Parathyroid adenoma (tissue), 2 donors: ENCODE measurements around the gene NUDT14.

Source experiments
- H2AFZ ChIP-seq: fragments of 300-600 bp; sonication (generic); one replicate; pipeline ENCODE4 v1.7.0; 2017; ENCODE audit warnings: antibody characterized with exemption, mild to moderate bottlenecking
- H3K27ac ChIP-seq: fragments of 300-600 bp; sonication (generic); one replicate; pipeline ENCODE4 v1.7.0; 2017
- H3K27me3 ChIP-seq: fragments of 300-600 bp; sonication (generic); one replicate; pipeline ENCODE4 v1.7.0; 2017; ENCODE audit warnings: low read length; ENCODE audit not compliant: control insufficient read depth, insufficient read depth
- H3K36me3 ChIP-seq: fragments of 300-600 bp; sonication (generic); one replicate; pipeline ENCODE4 v1.7.0; 2017; ENCODE audit warnings: low read length; ENCODE audit not compliant: control insufficient read depth, insufficient read depth
- H3K4me1 ChIP-seq: fragments of 300-600 bp; sonication (generic); one replicate; pipeline ENCODE4 v1.7.0; 2017; ENCODE audit warnings: control low read depth
- H3K4me2 ChIP-seq: fragments of 300-600 bp; sonication (generic); one replicate; pipeline ENCODE4 v1.7.0; 2017; ENCODE audit warnings: low read length
- H3K4me3 ChIP-seq: fragments of 300-600 bp; sonication (generic); one replicate; pipeline ENCODE4 v1.7.0; 2017; ENCODE audit warnings: low read depth, low read length
- H3K79me2 ChIP-seq: fragments of 300-600 bp; sonication (generic); one replicate; pipeline ENCODE4 v1.7.0; 2017; ENCODE audit warnings: control low read depth
- H3K9ac ChIP-seq: fragments of 300-600 bp; sonication (generic); one replicate; pipeline ENCODE4 v1.7.0; 2017; ENCODE audit warnings: mild to moderate bottlenecking
- H3K9me3 ChIP-seq: fragments of 300-600 bp; sonication (generic); one replicate; pipeline ENCODE4 v1.7.0; 2017; ENCODE audit warnings: low read length; ENCODE audit not compliant: control insufficient read depth
- CTCF ChIP-seq: fragments of 300-600 bp; sonication (generic); IDR thresholded peaks from one replicate; pipeline ENCODE4 v1.7.0; 2017; ENCODE audit warnings: antibody characterized with exemption, mild to moderate bottlenecking
- donor health status: primary hyperparathyroidism.

NUDT14 gene

GRCh38 chr14:105165761-105166485 is 15.2 kb downstream of the NUDT14 start:
- TF ChIP-seq CTCF, result no peak
- no peaks in the 10 kb centered on the region for H3K36me3 ChIP-seq
- H3K9me3 ChIP-seq, result no peaks in the 10 kb centered on the region
- H3K4me3 ChIP-seq, result no peak overlapping the region
- no peaks in the 10 kb centered on the region for H3K79me2 ChIP-seq
- H3K27me3 ChIP-seq, result no peaks in the 10 kb centered on the region
- H2AFZ ChIP-seq, result no peak overlapping the region
- no peak overlapping the region for H3K27ac ChIP-seq
- no peak overlapping the region for H3K4me2 ChIP-seq
- H3K9ac ChIP-seq, result no peak overlapping the region
- peaks cover 26% of the 10 kb centered on the region for H3K4me1 ChIP-seq

- no peak overlapping the region for H3K9ac ChIP-seq
- H3K4me2 ChIP-seq, result no peak overlapping the region
- H3K36me3 ChIP-seq, result no peaks in the 10 kb centered on the region
- H3K4me3 ChIP-seq, result no peak overlapping the region
- H2AFZ ChIP-seq, result no peak overlapping the region
- H3K27me3 ChIP-seq, result no peaks in the 10 kb centered on the region
- no peak overlapping the region for H3K27ac ChIP-seq
- no peak for TF ChIP-seq CTCF
- peaks cover 19% of the 10 kb centered on the region for H3K4me1 ChIP-seq
- no peaks in the 10 kb centered on the region for H3K79me2 ChIP-seq
- no peaks in the 10 kb centered on the region for H3K9me3 ChIP-seq
Observed at GRCh38 chr14:105165134-105165704, 15.9 kb downstream of the NUDT14 start.

- Histone ChIP-seq H3K79me2 (no peaks in the 10 kb centered on the region), H3K4me3 (no peak overlapping the region), H3K4me1 (peaks cover 17% of the 10 kb centered on the region), H2AFZ (no peak overlapping the region), H3K9ac (no peak overlapping the region), H3K36me3 (no peaks in the 10 kb centered on the region), H3K4me2 (no peak overlapping the region), H3K9me3 (no peaks in the 10 kb centered on the region), H3K27me3 (no peaks in the 10 kb centered on the region), H3K27ac (no peak overlapping the region)
- no peak for TF ChIP-seq CTCF
Observed at GRCh38 chr14:105163040-105163742, 17.9 kb downstream of the NUDT14 start.

DNA sequence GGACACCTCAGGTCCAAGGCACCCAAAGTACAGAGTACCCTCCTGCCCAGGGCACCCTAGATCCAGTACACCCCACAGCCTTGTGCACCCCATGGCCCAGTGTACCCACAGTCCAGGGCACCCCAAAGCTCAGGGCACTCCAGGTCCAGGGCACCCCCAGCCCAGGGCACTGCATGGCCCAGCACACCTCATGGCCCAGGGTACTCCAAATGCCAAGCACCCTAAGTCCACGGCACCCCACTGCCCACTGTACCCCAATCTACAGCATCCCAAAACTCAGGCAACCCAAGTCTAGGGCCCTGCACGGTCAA is 18.5 kb downstream of the NUDT14 start:
- H3K9ac ChIP-seq, result no peak overlapping the region
- no peak overlapping the region for H3K27ac ChIP-seq
- peaks cover 17% of the 10 kb centered on the region for H3K4me1 ChIP-seq
- no peaks in the 10 kb centered on the region for H3K36me3 ChIP-seq
- H3K27me3 ChIP-seq, result no peaks in the 10 kb centered on the region
- no peak overlapping the region for H2AFZ ChIP-seq
- H3K79me2 ChIP-seq, result no peaks in the 10 kb centered on the region
- H3K4me2 ChIP-seq, result no peak overlapping the region
- TF ChIP-seq CTCF, result no peak
- H3K9me3 ChIP-seq, result no peaks in the 10 kb centered on the region
- no peak overlapping the region for H3K4me3 ChIP-seq
